ENCODE data around the gene HELLS.
"Not testable (repeated sequence)": the region's sequence is repeated elsewhere in the genome, so short reads cannot be mapped to it uniquely, and the experiment has no call there.

Gene HELLS

DNA sequence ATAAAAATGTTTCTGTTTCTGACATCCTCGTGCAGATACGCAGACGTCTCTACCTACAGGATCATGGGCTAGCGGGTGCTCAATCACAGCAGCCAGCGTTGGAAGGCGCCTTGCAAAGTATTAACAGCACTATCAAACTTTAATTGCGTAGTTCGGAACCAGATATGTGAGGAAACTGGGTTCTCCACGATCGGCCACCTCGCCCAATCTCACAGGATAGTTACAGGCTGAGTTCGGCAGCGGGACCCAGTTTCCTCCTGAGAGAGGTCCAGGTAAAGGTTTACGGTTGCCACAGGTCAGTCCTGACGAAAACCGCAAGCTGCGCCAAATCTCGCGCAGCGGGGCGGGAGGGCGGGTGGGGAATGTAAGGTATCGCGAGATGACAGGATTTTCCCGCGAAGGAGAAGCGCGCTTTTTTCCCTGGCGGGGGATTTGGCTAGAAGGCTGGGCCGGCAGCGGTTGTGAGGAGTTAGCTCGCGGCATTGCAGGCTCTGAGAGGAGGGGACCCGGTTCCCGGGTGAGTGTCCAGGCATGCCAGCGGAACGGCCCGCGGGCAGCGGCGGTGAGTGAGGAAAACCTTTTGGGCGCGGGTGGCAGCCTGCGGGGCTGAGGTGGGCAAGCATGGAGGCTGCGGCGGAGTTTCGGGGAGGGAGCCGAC is at the start of gene HELLS:
HELLS (plus strand) TSS at position 398 of the 658 bp plus-strand sequence; CDS start at position 532, 134 bp downstream.
- DNase-seq = peak; percentile 86

- DNase-seq = no peak
Measured at GRCh38 chr10:94496010-94496409, 49.6 kb upstream of the HELLS start.

DNA sequence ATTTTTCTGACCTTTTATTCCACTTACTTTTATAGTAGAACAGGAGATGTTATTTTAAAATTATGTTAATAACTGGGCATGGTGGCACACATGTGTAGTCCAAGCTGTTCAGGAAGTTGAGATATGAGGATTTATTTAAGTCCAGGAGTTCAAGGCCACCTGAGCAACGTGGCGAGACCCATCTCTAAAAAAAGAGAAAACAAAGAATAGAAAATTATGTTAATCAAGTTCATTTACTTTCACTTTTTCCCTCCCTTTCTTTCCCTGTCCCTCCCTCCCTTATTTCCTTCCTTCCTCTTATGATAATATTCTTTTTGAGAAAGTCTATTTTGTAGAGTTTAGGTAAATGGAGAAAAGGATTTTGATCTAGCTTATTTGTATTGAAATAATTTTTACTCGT is 48.9 kb upstream of the HELLS start:
- no peak for DNase-seq

- DNase-seq = no peak
Measured at GRCh38 chr10:94500063-94500462, 45.5 kb upstream of the HELLS start.

- DNase-seq = no peak
Measured at GRCh38 chr10:94521276-94522250, 24.0 kb upstream of the HELLS start.

- no peak for DNase-seq
Measured at GRCh38 chr10:94524146-94524545, 21.4 kb upstream of the HELLS start.

DNA sequence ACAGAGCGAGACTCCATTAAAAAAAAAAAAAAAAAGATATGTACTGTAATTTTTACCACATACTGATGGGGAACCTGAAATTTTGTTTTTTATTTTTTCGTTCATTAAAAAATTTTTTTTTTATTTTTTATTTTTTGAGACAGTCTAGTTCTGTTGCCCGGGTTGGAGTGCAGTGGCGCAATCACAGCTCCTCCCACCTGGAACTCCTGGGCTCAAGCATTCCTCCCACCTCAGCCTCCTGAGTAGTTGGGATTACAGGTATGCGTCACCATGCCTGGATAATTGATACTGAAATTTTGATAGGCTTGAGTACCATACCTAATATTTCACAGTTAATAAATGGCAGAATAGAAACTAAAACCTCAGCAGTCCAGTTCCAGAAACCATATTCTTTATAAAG is 20.9 kb upstream of the HELLS start:
- no peak for DNase-seq

- DNase-seq = not testable (repeated sequence)
Measured at GRCh38 chr10:94531550-94531949, 14.0 kb upstream of the HELLS start.

DNA sequence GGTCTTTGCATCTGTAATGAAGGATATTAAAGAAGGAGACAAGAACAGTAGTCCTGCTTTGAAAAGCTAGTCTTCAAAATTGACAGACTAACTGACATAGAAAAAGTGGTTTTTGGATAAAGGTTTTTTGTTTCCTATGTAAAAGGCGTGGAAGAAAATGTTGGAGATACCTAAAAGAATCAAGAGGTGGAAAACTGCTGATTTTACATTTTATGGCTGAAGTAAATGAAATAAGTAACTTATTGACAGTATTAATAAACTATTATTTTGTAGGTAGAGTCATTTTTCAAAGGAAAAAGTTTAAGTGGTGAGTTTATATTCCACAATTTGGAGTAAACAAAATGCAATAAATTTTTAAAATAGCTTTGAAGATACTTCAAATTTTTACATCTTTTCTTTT is 12.6 kb upstream of the HELLS start:
- no peak for DNase-seq

GRCh38 chr10:94542282-94542681 is 3.3 kb upstream of the HELLS start:
- not testable (repeated sequence) for DNase-seq

- DNase-seq = no peak
Measured at GRCh38 chr10:94546049-94546900, 687 bp downstream of the HELLS start.

GRCh38 chr10:94546901-94547185 is 1.3 kb downstream of the HELLS start:
- DNase-seq = no peak

- no peak for DNase-seq
Measured at GRCh38 chr10:94549221-94549620, 3.6 kb downstream of the HELLS start.

DNA sequence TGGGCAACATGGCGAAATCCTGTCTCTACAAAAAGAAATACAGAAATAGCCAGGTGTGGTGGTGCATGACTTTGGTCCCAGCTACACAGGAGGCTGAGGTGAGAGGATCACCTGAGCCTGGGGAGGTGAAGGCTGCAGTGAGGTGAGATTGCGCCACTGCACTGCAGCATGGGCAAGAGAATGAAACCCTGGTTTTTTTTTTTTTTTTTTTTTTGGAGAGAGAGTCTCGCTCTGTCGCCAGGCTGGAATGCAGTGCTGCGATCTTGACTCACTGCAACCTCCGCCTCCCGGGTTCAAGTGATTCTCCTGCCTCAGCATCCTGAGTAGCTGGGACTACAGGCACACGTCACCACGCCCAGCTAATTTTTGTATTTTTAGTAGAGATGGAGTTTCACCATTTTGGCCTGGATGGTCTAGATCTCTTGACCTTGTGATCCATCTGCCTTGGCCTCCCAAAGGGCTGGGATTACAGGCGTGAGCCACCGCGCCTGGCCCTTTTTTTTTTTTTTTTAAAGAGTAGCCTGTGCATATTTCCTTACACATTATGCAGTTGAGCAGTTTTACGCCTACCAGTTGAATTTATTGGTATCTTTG is 22.2 kb downstream of the HELLS start:
- not testable (repeated sequence) for DNase-seq

DNA sequence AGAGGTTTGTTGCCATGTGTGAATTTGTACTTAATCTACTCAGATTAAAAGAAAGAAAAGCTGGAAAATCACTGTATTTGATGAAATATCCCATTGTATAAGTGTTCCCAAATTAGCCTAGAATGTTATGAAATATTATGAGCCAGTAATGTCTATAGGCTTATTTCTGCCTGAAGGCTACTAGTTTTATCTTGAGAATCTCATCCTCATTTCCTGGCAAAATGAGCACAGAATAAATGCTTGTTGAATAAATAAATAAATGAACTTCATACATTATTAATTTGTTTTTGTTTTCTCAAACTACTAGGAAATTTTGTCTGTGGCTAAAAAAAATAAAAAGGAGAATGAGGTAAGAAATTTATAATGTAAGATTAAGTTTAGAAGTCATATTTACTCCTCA is 25.5 kb downstream of the HELLS start:
- DNase-seq = no peak

- DNase-seq = no peak
Measured at GRCh38 chr10:94571528-94571927, 25.9 kb downstream of the HELLS start.

DNA sequence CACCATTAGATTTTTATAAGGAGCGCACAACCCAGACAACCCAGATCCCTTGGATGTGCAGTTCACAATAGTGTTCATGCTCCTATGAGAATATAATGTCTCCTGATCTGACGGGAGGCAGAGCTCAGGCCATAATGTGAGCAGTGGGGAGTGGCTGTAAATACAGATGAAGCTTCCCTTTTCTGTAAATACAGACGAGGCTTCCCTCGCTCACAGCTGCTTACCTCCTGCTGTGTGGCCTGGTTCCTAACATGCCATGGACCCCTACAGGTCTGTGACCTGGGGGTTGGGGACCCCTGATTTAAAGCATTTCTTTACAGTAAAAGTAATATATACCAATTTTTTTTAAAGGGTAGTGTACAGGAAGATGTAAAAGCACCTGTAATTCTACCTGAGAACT is 33.2 kb downstream of the HELLS start:
- DNase-seq = no peak

DNA sequence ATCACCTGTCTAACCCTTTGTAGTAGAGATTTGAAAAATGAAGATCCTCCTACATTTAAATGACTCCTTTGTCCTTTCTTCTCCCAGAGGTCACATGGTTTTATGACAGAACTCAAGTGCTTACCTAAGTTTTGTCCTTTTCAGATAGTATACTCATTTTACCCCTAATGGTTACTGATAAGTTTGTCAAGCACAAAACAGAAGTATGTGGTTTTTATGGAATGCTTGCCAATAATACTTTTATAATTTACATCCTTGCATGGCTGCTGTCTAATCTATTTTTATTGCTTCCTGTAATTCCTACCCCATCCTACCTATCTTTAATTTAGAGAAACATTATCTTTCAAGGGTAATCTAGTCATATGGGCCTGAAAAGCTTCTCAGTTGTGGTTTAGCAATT is 37.5 kb downstream of the HELLS start:
- no peak for DNase-seq

GRCh38 chr10:94591461-94592205 is 46.0 kb downstream of the HELLS start:
- no peak for DNase-seq

- DNase-seq = no peak
Measured at GRCh38 chr10:94602729-94603515, 57.3 kb downstream of the HELLS start.

- no peak for DNase-seq
Measured at GRCh38 chr10:94607111-94607510, 61.5 kb downstream of the HELLS start.

Measured in NCI-H510A (cell line).